Measurements from ENCODE around the gene SLC12A3.

Gene SLC12A3

DNA sequence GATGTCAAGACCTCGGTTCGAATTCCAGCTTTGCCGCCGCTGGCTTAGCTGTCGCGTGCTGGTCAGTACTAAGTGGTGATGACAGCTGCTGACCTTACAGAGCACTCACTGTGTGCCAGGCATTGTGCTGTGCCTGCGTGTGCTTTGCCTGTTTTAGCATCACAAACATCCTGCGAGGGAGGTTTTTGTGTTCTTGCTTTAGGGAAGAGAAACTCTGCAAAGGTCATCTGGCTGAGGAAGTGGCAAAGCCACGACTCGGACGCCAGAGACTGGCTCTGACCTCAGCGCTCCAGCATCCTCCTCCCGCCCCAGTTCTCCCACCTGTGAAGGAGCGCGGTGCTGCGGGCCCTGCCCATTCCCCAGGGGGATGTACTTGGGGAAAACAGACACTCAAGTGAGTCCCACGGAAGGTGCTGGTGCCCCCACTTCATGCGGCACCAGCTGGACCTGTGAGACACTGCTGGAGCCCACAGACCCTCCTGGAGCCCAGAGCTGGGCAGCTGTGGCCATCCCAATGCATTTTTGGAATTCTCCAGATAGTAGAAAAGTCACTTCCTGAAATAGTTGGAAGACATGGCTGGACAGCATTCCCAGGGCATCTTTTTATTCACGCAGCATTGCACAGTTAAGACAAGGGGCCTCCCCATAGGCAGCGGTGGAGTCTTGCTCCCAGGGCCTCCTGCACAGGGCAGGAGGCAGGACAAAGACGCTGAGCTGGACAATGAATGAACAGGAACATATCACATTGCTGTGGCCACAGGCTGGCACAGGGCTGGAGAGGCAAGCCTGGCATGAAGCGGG lies 47.0 kb downstream of the SLC12A3 start:
- CTCF ChIA-PET, result interaction anchor here (0.6 to 0.7 kb wide), 2 partner anchors 8 to 1425 kb away, joined by 3 to 4 read pairs; no protein-coding TSS in a partner anchor

DNA sequence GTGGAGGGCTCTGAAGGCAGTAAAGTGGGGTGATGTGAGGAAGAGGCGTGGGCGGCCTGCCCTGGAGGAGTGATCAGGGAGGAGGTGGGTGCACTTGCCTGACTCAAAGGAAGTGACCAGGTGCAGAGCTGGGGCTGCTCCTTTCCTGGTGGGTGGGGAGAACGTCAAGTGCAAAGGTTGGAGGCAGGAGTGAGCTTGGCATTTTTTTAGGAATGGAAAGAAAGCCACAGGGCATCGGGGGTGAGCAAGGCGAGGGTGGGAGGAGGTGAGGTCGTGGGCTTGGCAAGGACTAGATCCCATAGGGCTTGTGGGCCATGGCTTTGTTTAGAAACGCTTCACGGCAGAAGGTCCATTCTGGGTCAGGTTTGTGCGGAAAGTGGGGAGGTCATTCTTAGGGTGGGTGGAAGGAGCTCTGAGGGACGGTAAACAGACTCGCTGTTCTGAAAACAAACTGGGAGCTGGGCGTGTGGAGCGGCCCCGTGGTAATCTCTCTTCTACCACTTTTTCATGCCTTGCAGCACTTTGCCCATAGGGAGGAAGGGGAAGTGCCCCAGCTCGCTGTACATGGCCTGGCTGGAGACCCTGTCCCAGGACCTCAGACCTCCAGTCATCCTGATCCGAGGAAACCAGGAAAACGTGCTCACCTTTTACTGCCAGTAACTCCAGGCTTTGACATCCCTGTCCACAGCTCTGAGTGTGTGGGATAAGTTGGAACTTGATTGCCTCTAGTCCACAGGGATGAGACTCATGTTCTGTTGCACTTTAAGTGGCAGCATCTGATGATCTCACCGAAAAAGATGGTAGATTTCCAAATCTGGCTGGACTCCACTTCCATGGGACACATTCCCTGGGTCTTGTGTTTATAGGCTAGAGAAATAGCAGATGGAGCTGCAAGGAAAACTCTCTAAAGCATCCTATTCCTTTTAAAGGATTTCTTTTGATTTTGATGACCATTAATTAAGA lies 48.0 kb downstream of the SLC12A3 start:
- TF ChIP-seq FOXA1 (IDR thresholded peaks at IDR 0.05), result no peak
- TF ChIP-seq LEF1 (IDR thresholded peaks at IDR 0.05; ENCODE audit: borderline replicate concordance), result no peak
- no peak for TF ChIP-seq CTBP1 (IDR thresholded peaks at IDR 0.05; ENCODE audit: borderline replicate concordance)
- no peak for TF ChIP-seq TARDBP (IDR thresholded peaks at IDR 0.05)
- TF ChIP-seq BHLHE40 (IDR thresholded peaks at IDR 0.05; ENCODE audit: borderline replicate concordance), result no peak
- TF ChIP-seq SUZ12 (IDR thresholded peaks at IDR 0.05), result no peak
- TF ChIP-seq ELF4 (IDR thresholded peaks at IDR 0.05), result no peak
- no peak for TF ChIP-seq ARNT (IDR thresholded peaks at IDR 0.05)
- no peak for TF ChIP-seq PKNOX1 (IDR thresholded peaks at IDR 0.05)
- TF ChIP-seq SP1 (IDR thresholded peaks at IDR 0.05), result no peak
- TF ChIP-seq FOXM1 (IDR thresholded peaks at IDR 0.05; ENCODE audit: borderline replicate concordance), result no peak
- TF ChIP-seq L3MBTL2 (conservative IDR thresholded peaks at IDR 0.05), result no peak
- CTCF ChIA-PET, result no interaction called here
- POLR2A ChIA-PET, result interaction anchor here (3.0 kb wide), 1 partner anchor 18 kb away, joined by 15 read pairs; the partner anchor contains the start of gene HERPUD1
- DNase-seq (ENCODE audit: extremely low spot score), result no peak

More for the DNA sequence above, 47.0 kb downstream of the SLC12A3 start:
- TF ChIP-seq ELF4 (IDR thresholded peaks at IDR 0.05), result no peak
- TF ChIP-seq ARNT (IDR thresholded peaks at IDR 0.05), result no peak
- TF ChIP-seq NFRKB (IDR thresholded peaks at IDR 0.05), result no peak
- no peak for TF ChIP-seq FOXA1 (IDR thresholded peaks at IDR 0.05)
- no peak for TF ChIP-seq CTBP1 (IDR thresholded peaks at IDR 0.05; ENCODE audit: borderline replicate concordance)
- no peak for TF ChIP-seq FOXM1 (IDR thresholded peaks at IDR 0.05; ENCODE audit: borderline replicate concordance)
- POLR2A ChIA-PET, result interaction anchor here (0.8 kb wide), 1 partner anchor 21 kb away, joined by 3 read pairs; no protein-coding TSS in a partner anchor
- DNase-seq (ENCODE audit: extremely low spot score), result no peak

- DNase-seq (ENCODE audit: extremely low spot score), result no peak
- ChIA-PET CTCF (no interaction called here), POLR2A (interaction anchor here (1.4 to 3.0 kb wide), 2 partner anchors 16 to 18 kb away, joined by 3 to 15 read pairs; partner anchors contain the start of gene HERPUD1)
- TF ChIP-seq BHLHE40 (IDR thresholded peaks at IDR 0.05; ENCODE audit: borderline replicate concordance) (no peak), L3MBTL2 (conservative IDR thresholded peaks at IDR 0.05) (no peak), PKNOX1 (IDR thresholded peaks at IDR 0.05) (no peak), TARDBP (IDR thresholded peaks at IDR 0.05) (no peak), FOXA1 (IDR thresholded peaks at IDR 0.05) (no peak), FOXM1 (IDR thresholded peaks at IDR 0.05; ENCODE audit: borderline replicate concordance) (no peak), LEF1 (IDR thresholded peaks at IDR 0.05; ENCODE audit: borderline replicate concordance) (no peak), CTBP1 (IDR thresholded peaks at IDR 0.05; ENCODE audit: borderline replicate concordance) (no peak), ELF4 (IDR thresholded peaks at IDR 0.05) (no peak), ARNT (IDR thresholded peaks at IDR 0.05) (no peak), FOXK2 (IDR thresholded peaks at IDR 0.05) (no peak), SP1 (IDR thresholded peaks at IDR 0.05) (no peak), SUZ12 (IDR thresholded peaks at IDR 0.05) (no peak), ZNF384 (IDR thresholded peaks at IDR 0.05) (no peak), HDGF (IDR thresholded peaks at IDR 0.05; ENCODE audit: borderline replicate concordance) (no peak), NFRKB (IDR thresholded peaks at IDR 0.05) (no peak)
Observed at GRCh38 chr16:56914896-56915295, 49.9 kb downstream of the SLC12A3 start.

DNA sequence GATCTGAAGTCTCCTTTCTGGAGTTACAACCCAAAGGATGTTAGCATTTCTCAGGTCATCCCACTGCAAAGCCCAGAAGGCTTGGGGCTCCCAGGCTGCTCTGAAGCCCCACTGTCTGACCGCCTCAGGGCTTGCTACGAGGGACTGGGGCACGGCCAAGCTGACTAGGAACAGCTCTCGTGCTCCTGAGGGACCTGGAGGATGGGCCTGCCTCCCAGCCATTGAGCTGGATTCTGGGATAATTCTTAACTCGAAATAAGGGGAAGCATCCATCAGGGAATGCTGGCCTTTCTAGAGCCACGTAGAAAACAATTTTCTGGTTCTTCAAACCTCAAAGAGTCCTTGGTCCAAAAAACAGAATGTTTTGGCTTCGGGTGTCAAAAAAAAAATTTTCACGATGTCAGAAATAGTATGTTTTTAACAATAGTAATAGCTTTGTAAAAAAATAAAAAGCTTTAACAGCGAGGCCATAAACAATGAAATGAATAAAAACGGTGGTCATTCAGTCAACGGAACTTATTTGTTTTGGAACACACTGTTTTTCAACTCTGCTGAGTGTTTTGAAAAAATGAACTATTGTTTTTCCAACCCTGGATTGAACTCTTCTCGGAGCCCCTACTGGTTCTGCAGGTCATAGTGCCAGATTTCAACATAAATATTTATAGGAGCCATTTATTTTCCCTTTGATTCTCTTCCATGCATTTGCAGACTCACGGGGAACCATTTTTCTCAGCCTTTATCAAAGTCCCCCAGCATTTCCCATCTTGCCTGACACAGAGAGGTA lies 50.5 kb downstream of the SLC12A3 start:
- ChIA-PET POLR2A (interaction anchor here (1.4 to 3.0 kb wide), 2 partner anchors 15 to 17 kb away, joined by 3 to 15 read pairs; partner anchors contain the start of gene HERPUD1), CTCF (no interaction called here)
- DNase-seq (ENCODE audit: extremely low spot score), result no peak
- TF ChIP-seq PKNOX1 (IDR thresholded peaks at IDR 0.05), result no peak
- no peak for TF ChIP-seq BHLHE40 (IDR thresholded peaks at IDR 0.05; ENCODE audit: borderline replicate concordance)
- no peak for TF ChIP-seq FOXM1 (IDR thresholded peaks at IDR 0.05; ENCODE audit: borderline replicate concordance)
- TF ChIP-seq ARNT (IDR thresholded peaks at IDR 0.05), result no peak
- no peak for TF ChIP-seq L3MBTL2 (conservative IDR thresholded peaks at IDR 0.05)
- no peak for TF ChIP-seq NFRKB (IDR thresholded peaks at IDR 0.05)
- no peak for TF ChIP-seq ELF4 (IDR thresholded peaks at IDR 0.05)
- TF ChIP-seq HDGF (IDR thresholded peaks at IDR 0.05; ENCODE audit: borderline replicate concordance), result no peak
- no peak for TF ChIP-seq CTBP1 (IDR thresholded peaks at IDR 0.05; ENCODE audit: borderline replicate concordance)
- no peak for TF ChIP-seq LEF1 (IDR thresholded peaks at IDR 0.05; ENCODE audit: borderline replicate concordance)
- TF ChIP-seq SP1 (IDR thresholded peaks at IDR 0.05), result no peak
- no peak for TF ChIP-seq FOXA1 (IDR thresholded peaks at IDR 0.05)
- no peak for TF ChIP-seq TARDBP (IDR thresholded peaks at IDR 0.05)
- TF ChIP-seq SUZ12 (IDR thresholded peaks at IDR 0.05), result no peak
- TF ChIP-seq FOXK2 (IDR thresholded peaks at IDR 0.05), result no peak
- no peak for TF ChIP-seq ZNF384 (IDR thresholded peaks at IDR 0.05)
